Pancreas (tissue), 10 donors: ENCODE results near the gene PSG6. TPM values are rescaled to one million over a fixed set of nuclear protein-coding genes. Genes with fewer than 3 reads are reported as not detected.
"Not testable (repeated sequence)": the region's sequence is repeated elsewhere in the genome, so short reads cannot be mapped to it uniquely, and the experiment has no call there.

Source experiments
- ATAC-seq, 4 donors: fragments of 200-7000 bp; cut with Tn5 transposase; one replicate each; pipeline versions ENCODE4 v1.8.0 to v1.9.1; 2020; ENCODE audit warnings: mild to moderate bottlenecking in 4 of 4, moderate library complexity in 4 of 4
- DNase-seq, 6 donors: peaks; one replicate each; pipeline ENCODE4 v3.0.0-alpha.2; 2020
- FAIRE-seq: peaks from 2 replicates; lab custom pipeline; 2012; peaks lifted over from hg19 to GRCh38; lab: Jason Lieb, UNC
- H3K27ac ChIP-seq, 4 donors: fragments of 200-600 bp; sonication (generic); 1 replicate in 3 of 4; 2 replicates in 1 of 4; pipeline versions ENCODE4 v1.5.0 to v1.8.0; 2020
- H3K27me3 ChIP-seq, 4 donors: fragments of 200-600 bp; one replicate each; pipeline ENCODE4 v1.8.0; 2021
- H3K36me3 ChIP-seq, 3 donors: fragments of 200-600 bp; sonication (generic) in 1 of 3; one replicate each; pipeline versions ENCODE4 v1.5.0 to v1.8.0; 2020 to 2021
- H3K4me1 ChIP-seq, 3 donors: fragments of 200-600 bp; one replicate each; pipeline ENCODE4 v1.8.0; 2021
- H3K4me3 ChIP-seq, 4 donors: fragments of 200-600 bp; sonication (generic) in 2 of 4; one replicate each; pipeline versions ENCODE4 v1.5.0 to v1.8.0; 2020 to 2021
- H3K9me3 ChIP-seq, 4 donors: fragments of 200-600 bp; one replicate each; pipeline ENCODE4 v1.8.0; 2021
- CTCF ChIP-seq, 4 donors: fragments of 200-600 bp; sonication (generic) in 3 of 4; IDR thresholded peaks; one replicate each; pipeline versions ENCODE4 v1.5.0 to v1.8.0; 2021; ENCODE audit warnings: antibody characterized with exemption in 4 of 4
- WGBS, 2 donors: extraction: QIAGEN DNeasy Blood & Tissue Kit; methylation state at CpG; one replicate each; pipeline ENCODE4 v1.1.7; 2013; 5-methylcytosine and 5-hydroxymethylcytosine counted together
- intact Hi-C, 3 donors: fragments of 100-400 bp; cut with DNase I; formaldehyde crosslinking; loops; one replicate each; pipeline versions ENCODE4 v1.11.1 to v1.14.2; 2022
- polyA plus RNA-seq, 2 donors: library from polyadenylated mRNA; stranded (reverse); fragments of 200-250 nt; gene quantifications; one replicate each; pipeline ENCODE4 v1.2.3, GENCODE V29; 2013
- total RNA-seq, 6 donors: library from RNA; stranded (reverse); fragmentation: NEBNext Ultra II Directional in 4 of 6; extraction: Animal tissue kit (Norgen Biotek cat#: 25700) in 4 of 6; gene quantifications; one replicate each; pipeline versions ENCODE4 v1.2.1 to v1.2.4, GENCODE V29; 2021 to 2023
- donor health status: healthy with polysubstance abuse.
- donor health status: DM: no; HTN: no; CAD: no; lungs with moderate emphysema.
- donor health status: DM: no; HTN: no; CAD: no.
- donor health status: control.
- donor health status: control.
- donor health status: Bipolar disorder and iron deficiency.
- donor health status: DM: yes; HTN: yes; CAD: no.
- donor health status: DM: no; HTN: no; CAD: no.
- donor health status: DM: no; HTN: no; CAD: no.
- donor health status: DM: yes; HTN: yes; CAD: no.

The PSG6 gene
- total and polyA plus RNA-seq, 8 donors: not detected

GRCh38 chr19:42879613-42880012, 38.1 kb downstream of the PSG6 start, which contains the start of gene PSG1:
Gene PSG1 (minus strand): TSS chr19:42879713. CDS start chr19:42879581, 132 bp downstream.
- TF ChIP-seq CTCF (IDR thresholded peaks at IDR 0.05): no peak
- H3K27me3 ChIP-seq: no peaks in the 10 kb centered on the region
- H3K27ac ChIP-seq: no peak within 1 kb of the TSS
- intact Hi-C loops: no loop called here
- no peaks in the 10 kb centered on the region for H3K36me3 ChIP-seq
- FAIRE-seq (no peak), DNase-seq (no peak), ATAC-seq (no peak)
- H3K4me1 ChIP-seq: no peaks in the 10 kb centered on the region
- whole genome bisulfite sequencing, 2 donors: 20 to 66% methylated on average over 2 of the region's 2 CpGs
- H3K4me3 ChIP-seq: no peak within 1 kb of the TSS
- no peaks in the 10 kb centered on the region for H3K9me3 ChIP-seq

DNA sequence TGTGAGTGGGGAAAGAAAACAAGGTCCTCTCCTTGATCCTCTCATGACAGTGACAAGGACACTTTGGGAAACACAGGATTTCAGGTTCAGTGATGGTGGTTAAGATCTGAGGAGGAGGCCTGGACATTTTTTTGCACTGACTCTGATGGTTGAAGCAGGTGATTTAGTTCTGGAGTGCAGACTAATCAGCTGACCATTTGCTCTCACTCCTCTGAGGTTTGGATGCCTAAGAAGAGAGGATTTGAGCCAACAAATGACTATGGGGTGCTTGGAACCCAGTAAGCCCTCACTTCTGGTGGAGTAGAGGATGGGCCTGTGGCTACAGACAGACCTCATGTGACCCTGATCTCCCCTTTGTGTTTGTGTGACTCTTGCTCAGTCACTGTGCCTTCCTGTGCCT, 41.1 kb downstream of the PSG6 start:
- H3K27me3 ChIP-seq, H3K4me3 ChIP-seq, H3K27ac ChIP-seq, DNase-seq, intact Hi-C loops, H3K9me3 ChIP-seq, FAIRE-seq, H3K36me3 ChIP-seq, H3K4me1 ChIP-seq, ATAC-seq: not testable (repeated sequence)

DNA sequence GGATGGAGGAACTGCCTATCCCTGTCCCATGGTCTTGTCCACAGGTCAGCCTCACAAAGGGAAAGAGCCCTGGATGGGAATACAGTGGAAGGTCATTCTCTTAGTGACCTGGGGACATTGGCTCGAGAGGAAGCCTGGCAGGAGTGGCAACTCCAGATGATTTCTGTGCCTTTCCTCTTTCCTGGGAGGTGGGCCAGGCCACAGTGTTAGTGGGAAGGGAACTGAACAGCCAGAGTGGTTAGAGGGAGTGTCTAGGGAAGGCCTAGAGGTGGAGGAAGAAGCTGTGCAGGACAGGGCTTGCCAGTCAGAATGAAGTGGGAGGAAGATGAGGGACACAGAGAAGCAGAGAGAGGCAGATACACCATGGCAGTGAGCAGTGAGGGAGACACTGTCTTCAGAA, 41.8 kb downstream of the PSG6 start:
- WGBS, 2 donors: 16 to 48% methylated on average over 1 of the region's 1 CpG
- H3K36me3 ChIP-seq, H3K4me1 ChIP-seq, intact Hi-C loops, ATAC-seq, FAIRE-seq, DNase-seq, H3K4me3 ChIP-seq, H3K27me3 ChIP-seq, H3K9me3 ChIP-seq, H3K27ac ChIP-seq: not testable (repeated sequence)

- H3K27me3 ChIP-seq, H3K4me3 ChIP-seq, ATAC-seq, H3K27ac ChIP-seq, DNase-seq, H3K4me1 ChIP-seq, H3K9me3 ChIP-seq, intact Hi-C loops, H3K36me3 ChIP-seq, FAIRE-seq: not testable (repeated sequence)
- WGBS, 2 donors: 57 to 71% methylated on average over 4 of the region's 4 CpGs
Observed at GRCh38 chr19:42874901-42875813, 42.5 kb downstream of the PSG6 start.

- H3K4me3 ChIP-seq, FAIRE-seq, H3K4me1 ChIP-seq, ATAC-seq, DNase-seq, intact Hi-C loops, H3K9me3 ChIP-seq, H3K27me3 ChIP-seq, H3K36me3 ChIP-seq, H3K27ac ChIP-seq: not testable (repeated sequence)
- 61 to 76% methylated on average over 3 of the region's 3 CpGs for WGBS, 2 donors
Observed at GRCh38 chr19:42874136-42874535, 43.6 kb downstream of the PSG6 start.

GRCh38 chr19:42872608-42873007, 45.1 kb downstream of the PSG6 start:
- ATAC-seq: no peak
- TF ChIP-seq CTCF (IDR thresholded peaks at IDR 0.05): no peak
- no peaks in the 10 kb centered on the region for H3K27me3 ChIP-seq
- no peak overlapping the region for H3K4me3 ChIP-seq
- H3K36me3 ChIP-seq: no peaks in the 10 kb centered on the region
- no peak overlapping the region for H3K27ac ChIP-seq
- DNase-seq: no peak
- no peaks in the 10 kb centered on the region for H3K9me3 ChIP-seq
- 43 to 56% methylated on average over 3 of the region's 3 CpGs for WGBS, 2 donors
- no peak for FAIRE-seq
- intact Hi-C loops: no loop called here
- H3K4me1 ChIP-seq: no peaks in the 10 kb centered on the region

DNA sequence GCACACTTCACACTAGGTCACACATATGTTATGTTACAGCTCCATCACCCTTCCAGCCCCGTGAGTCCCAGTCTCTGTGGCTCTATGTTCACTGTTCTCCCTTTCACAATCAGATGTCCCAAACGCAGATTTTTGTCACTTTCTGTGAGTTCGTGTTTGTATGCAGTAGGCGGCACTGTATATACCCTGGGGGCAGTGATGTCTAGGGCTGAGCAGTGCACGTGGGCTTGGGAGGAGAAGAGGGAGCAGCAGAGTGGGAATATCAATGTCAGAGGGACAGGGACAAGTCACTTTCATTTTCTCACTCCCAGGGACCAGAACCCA, 60.2 kb downstream of the PSG6 start:
- Histone ChIP-seq H3K27me3 (no peaks in the 10 kb centered on the region), H3K4me3 (no peak overlapping the region), H3K36me3 (no peaks in the 10 kb centered on the region), H3K4me1 (no peaks in the 10 kb centered on the region), H3K9me3 (no peaks in the 10 kb centered on the region), H3K27ac (no peak overlapping the region)
- intact Hi-C loops: loop anchor here in 1 of 3 donors (10.0 kb wide), 1 partner anchor 103 kb away; no protein-coding TSS in a partner anchor
- DNase-seq (no peak), FAIRE-seq (no peak), ATAC-seq (no peak)
- no peak for TF ChIP-seq CTCF (IDR thresholded peaks at IDR 0.05)
- 58 to 61% methylated on average over 5 of the region's 5 CpGs for WGBS, 2 donors
